ENCODE data around the gene CD63.

CD63 gene

GRCh38 chr12:55733021-55733555, 4.3 kb upstream of the CD63 start:
- Histone ChIP-seq H3K4me3 (ENCODE audit: low read depth, low read length) (no peak overlapping the region), H3K36me3 (replicated peaks) (peaks cover 1% of the 10 kb centered on the region), H3K27me3 (replicated peaks) (no peaks in the 10 kb centered on the region), H3K27ac (no peak overlapping the region)
- DNase-seq, result no peak
- in situ Hi-C loops (cut with HindIII; ENCODE audit: low pct_ligation_motif_present, low sequenced_read_pairs), result no loop called here
- TF ChIP-seq, protein P1, sequence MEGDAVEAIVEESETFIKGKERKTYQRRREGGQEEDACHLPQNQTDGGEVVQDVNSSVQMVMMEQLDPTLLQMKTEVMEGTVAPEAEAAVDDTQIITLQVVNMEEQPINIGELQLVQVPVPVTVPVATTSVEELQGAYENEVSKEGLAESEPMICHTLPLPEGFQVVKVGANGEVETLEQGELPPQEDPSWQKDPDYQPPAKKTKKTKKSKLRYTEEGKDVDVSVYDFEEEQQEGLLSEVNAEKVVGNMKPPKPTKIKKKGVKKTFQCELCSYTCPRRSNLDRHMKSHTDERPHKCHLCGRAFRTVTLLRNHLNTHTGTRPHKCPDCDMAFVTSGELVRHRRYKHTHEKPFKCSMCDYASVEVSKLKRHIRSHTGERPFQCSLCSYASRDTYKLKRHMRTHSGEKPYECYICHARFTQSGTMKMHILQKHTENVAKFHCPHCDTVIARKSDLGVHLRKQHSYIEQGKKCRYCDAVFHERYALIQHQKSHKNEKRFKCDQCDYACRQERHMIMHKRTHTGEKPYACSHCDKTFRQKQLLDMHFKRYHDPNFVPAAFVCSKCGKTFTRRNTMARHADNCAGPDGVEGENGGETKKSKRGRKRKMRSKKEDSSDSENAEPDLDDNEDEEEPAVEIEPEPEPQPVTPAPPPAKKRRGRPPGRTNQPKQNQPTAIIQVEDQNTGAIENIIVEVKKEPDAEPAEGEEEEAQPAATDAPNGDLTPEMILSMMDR (IDR thresholded peaks at IDR 0.05; ENCODE audit: low read depth, low read length, missing control alignments), result no peak

DNA sequence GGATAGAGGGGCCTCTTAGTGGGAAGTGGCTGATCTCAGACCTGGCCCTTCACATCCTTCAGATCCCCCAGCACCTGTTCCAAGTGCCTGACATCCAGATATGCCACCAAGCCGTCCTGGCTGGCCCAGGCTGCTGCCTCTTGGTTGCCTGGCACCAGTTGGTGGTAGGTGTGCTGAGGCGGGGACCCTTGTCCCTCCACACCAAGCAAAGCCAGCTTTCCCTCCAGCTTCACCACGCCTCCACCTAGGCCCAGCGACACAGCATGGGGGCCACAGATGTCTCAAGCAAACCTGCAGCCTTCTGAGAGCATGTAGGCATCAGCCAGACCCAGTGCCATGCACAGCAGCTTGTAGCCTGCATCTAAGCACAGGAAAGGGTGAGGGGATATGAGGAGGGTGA, 3.5 kb upstream of the CD63 start:
- in situ Hi-C loops (cut with HindIII; ENCODE audit: low pct_ligation_motif_present, low sequenced_read_pairs), result no loop called here
- TF ChIP-seq, protein P1 (IDR thresholded peaks at IDR 0.05; ENCODE audit: low read depth, low read length, missing control alignments), result no peak
- DNase-seq, result no peak
- Histone ChIP-seq H3K4me3 (ENCODE audit: low read depth, low read length) (no peak overlapping the region), H3K36me3 (replicated peaks) (peaks cover 2% of the 10 kb centered on the region), H3K27me3 (replicated peaks) (no peaks in the 10 kb centered on the region), H3K27ac (no peak overlapping the region)

DNA sequence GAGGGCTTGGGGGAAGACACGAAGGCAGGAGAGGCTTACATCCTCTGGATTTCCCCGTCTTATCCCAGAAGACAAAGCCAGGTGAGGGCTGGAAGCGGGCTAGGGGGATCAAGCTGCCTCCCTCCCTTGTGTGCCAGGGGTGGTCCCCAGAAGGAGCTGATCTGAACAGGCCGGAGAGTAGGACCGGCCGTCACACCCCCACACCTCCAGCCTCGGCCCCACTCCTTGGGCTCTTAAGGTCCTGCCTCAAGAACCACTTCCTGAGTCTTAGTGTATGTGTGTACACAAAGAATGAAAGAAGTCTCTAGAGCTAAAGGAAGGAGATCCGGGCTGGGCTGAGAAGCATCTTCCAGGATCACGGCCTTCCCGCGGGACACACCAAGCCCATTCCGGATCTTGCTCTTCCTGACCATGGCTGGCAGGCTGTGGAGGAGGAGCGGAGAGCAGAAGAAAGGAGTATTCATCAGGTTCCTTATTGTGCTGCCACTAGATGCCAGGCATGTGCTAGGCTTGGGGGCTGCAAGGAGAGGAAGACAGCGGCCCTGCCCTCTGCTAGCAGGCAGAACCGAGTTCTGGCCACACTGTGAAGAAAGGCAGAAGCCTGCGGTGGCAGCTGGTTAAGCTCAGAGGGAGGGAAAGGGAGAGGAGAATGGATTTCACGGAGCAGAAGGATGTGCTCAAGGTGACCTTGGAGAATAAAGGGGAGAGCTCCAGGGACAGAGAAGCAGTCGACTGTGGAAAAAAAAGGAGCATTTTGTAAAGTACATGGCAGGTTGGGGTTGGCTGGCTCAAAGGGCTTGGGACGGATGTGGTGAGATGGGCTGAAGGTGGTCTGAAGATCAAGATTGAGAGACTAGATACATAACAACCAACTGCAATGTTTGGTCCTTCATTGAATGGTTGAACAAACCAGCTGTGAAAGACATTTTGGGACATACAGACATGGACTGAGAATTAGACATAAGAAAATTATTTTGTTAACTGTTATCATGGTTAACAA, 1.3 kb upstream of the CD63 start:
- in situ Hi-C loops (cut with HindIII; ENCODE audit: low pct_ligation_motif_present, low sequenced_read_pairs), result no loop called here
- TF ChIP-seq, protein P1 (IDR thresholded peaks at IDR 0.05; ENCODE audit: low read depth, low read length, missing control alignments), result peak; percentile 26
- Histone ChIP-seq H3K4me3 (ENCODE audit: low read depth, low read length) (peak overlapping the region; percentile 94), H3K27ac (peak overlapping the region; percentile 99), H3K36me3 (replicated peaks) (peaks cover 21% of the 10 kb centered on the region), H3K27me3 (replicated peaks) (no peaks in the 10 kb centered on the region)
- DNase-seq, result peak; percentile 53

DNA sequence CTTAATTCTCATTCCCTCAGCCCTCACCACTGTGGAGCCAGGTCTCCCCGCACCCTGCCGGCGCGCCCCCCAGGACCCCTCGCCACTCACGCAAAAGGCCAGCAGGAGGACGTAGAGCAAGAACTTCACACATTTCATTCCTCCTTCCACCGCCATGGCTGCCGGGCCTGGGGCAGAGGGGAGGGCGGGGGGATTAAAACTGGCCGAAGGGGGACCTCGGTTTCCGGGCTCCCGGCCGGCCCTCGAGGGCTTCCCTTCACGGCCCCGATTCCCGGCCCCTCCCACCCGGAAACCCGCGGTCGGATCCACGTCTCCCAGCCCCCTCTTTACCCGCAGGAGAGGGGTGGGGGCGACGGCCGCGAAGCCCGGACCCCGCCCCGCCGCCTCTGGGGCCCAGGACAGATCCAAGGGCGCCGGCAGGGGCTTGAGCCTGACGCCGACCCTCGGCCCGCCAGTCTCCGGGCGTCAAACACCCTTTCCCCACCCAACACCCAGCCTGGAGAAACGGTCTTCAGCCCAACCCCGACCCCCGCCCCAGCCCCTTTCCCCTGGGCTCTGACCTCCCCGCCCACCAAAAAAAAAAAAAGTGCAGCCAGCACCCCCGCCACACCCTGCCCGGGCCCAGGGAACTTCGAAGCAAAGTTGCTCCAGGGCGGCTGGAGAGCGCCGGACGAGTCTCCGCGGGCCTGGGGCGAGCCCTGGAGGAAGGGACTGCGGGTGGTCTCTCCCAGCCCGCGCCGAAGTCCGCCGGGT, 447 bp downstream of the CD63 start:
- Histone ChIP-seq H3K27ac (peak overlapping the region; percentile 99), H3K4me3 (ENCODE audit: low read depth, low read length) (peak overlapping the region; percentile 94), H3K36me3 (replicated peaks) (peaks cover 39% of the 10 kb centered on the region), H3K27me3 (replicated peaks) (no peaks in the 10 kb centered on the region)
- TF ChIP-seq, protein P1 (IDR thresholded peaks at IDR 0.05; ENCODE audit: low read depth, low read length, missing control alignments), result peak; percentile 1
- in situ Hi-C loops (cut with HindIII; ENCODE audit: low pct_ligation_motif_present, low sequenced_read_pairs), result no loop called here
- DNase-seq, result no peak

- Histone ChIP-seq H3K27me3 (replicated peaks) (no peaks in the 10 kb centered on the region), H3K27ac (peak overlapping the region; percentile 99), H3K36me3 (replicated peaks) (peaks cover 44% of the 10 kb centered on the region), H3K4me3 (ENCODE audit: low read depth, low read length) (peak overlapping the region; percentile 94)
- no peak for DNase-seq
- TF ChIP-seq, protein P1 (IDR thresholded peaks at IDR 0.05; ENCODE audit: low read depth, low read length, missing control alignments), result no peak
- in situ Hi-C loops (cut with HindIII; ENCODE audit: low pct_ligation_motif_present, low sequenced_read_pairs), result no loop called here
Observed at GRCh38 chr12:55727643-55728185, 1.1 kb downstream of the CD63 start.
